NCI-H774 (cell line): ENCODE results near the gene SRRM2.
A peak's percentile ranks its signal among the peaks of the same experiment; 100 is the strongest.
"Not testable (repeated sequence)": the region's sequence is repeated elsewhere in the genome, so short reads cannot be mapped to it uniquely, and the experiment has no call there.

Source experiments
- DNase-seq: peaks from one replicate; lab custom pipeline; 2025; lab: John Stamatoyannopoulos, UW

The SRRM2 gene

DNA sequence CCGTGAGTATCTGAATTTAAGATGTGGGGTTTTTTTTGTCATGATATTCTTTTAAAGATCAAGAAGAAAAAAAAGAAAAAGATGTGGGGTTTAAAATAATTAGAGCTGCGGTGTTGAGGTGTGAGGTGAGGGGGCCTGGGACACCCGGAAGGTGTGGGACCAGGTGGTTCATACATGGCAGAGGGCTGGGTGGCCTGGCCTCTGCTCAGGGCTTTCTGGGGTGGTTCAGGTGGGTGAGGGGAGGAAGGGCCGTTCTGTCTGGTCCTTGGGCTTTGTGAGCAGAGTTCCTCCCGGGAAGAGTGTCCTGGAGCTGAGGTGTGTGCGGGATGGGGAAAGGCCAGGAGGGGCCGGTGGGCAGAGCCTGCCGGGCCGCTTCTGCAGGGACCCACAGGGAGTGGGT, 37.4 kb upstream of the SRRM2 start:
- no peak for DNase-seq

GRCh38 chr16:2715519-2715918, 36.9 kb upstream of the SRRM2 start:
- DNase-seq, result no peak

DNA sequence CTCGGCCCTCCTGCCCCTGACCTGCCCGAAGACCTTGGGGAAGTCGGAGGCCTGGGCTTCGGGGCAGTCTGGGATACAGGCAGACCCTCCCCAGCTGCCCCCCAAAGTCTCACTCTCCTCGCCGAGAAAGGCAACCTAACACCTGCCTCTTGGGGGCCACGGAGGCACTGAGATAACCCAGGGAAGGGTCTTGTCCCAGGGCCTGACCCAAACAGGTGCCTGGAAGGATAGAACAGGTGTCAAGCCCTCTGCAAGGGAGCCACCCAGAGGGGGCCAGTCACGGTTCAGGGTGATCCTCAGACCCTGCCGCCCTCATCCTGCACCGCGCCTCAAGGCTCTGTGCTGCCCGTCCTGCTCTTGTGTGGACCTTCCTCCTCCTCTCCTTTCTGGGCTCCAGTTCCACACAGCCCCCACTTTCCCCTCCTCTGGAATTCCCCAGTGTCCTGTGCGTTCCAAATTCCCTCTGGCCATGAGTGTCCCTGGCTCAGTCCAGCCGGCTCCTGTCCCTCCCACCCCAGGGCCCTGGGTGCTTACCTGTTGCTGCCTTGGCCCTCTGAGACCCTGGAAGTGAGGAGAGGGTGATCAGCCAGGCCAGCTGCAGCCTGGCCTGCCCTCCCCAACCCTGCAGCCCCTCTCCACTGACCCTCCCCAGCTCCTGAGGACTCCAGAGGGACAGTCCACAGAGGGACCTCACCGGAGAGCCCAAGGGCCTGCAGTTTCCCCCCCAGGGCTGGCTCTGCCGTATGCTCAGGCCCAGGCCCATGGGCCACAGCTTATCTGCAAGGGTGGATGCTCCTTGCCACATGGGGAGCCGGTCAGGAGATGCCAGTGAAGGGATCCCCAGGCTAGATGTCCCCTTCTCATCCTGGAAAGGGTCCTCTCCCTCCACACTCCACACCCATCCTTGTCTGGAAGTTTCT, 36.2 kb upstream of the SRRM2 start:
- DNase-seq, result no peak

DNA sequence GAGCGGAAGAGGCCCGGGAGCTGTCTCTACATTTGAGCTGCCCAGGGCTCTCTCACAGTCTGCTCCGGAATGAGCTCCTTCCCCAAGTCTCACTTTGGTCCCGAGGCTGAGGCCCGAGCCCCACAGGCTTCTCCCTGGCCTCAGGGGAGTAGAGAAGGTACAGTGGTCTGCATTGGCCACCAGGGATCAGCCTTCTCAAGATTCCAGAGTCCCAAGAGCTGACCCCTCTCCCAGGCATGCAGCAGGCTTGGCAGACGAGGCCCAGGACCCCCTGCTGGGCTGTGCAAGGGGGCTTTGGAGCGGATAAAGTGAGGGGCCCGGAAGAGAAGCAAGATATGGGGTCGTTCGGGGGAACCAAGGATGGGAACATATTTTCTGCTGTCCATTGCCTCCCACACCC, 35.5 kb upstream of the SRRM2 start:
- DNase-seq, result no peak

DNA sequence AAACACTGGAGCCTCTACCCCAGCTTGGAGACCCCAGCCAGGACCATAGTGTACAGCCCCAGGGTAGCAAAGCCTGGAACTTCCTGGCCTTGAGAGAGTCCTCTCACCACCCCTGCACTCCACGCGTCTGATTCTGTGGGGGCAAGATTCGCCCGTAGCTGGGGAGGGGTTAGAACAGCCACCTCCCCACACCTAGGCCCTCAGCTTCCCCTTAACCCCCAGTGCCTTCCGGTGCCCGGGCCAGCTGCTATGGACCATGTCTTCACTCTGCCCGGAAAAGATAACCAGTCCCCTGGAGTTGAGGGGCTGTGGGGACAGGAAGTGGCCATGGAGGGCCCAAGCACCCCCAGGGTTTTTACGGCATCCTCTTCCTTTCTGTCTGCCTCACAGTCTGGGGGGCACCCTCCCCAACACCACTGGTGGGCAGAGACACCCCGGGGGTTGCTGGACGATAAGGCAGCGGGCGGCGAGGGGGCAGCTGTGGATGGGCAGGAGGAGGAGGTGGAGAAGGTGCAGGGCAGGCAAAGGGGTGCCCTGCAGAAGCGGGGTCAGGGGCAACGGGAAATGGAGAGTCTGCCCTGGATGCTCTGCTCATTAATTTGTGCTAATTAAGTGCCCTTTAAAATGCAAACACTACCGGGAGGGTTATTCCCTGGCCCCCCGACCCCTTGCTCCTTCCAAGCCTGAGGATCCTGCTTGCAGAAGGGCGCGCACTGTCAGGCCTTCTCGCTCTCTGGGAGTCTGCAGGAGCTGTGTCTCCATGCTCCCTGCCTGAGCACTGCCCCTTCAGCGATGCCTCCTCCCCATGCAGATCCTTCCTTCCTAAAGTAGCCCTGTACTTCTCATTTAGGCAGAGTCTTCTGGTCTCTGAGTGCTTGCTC, 34.8 kb upstream of the SRRM2 start:
- no peak for DNase-seq

- no peak for DNase-seq
Observed at GRCh38 chr16:2719328-2720063, 32.9 kb upstream of the SRRM2 start.

- no peak for DNase-seq
Observed at GRCh38 chr16:2720064-2720457, 32.4 kb upstream of the SRRM2 start, which contains the start of gene PRSS27. Gene PRSS27 (minus strand): TSS chr16:2720224. CDS start chr16:2720160, 64 bp downstream.

DNA sequence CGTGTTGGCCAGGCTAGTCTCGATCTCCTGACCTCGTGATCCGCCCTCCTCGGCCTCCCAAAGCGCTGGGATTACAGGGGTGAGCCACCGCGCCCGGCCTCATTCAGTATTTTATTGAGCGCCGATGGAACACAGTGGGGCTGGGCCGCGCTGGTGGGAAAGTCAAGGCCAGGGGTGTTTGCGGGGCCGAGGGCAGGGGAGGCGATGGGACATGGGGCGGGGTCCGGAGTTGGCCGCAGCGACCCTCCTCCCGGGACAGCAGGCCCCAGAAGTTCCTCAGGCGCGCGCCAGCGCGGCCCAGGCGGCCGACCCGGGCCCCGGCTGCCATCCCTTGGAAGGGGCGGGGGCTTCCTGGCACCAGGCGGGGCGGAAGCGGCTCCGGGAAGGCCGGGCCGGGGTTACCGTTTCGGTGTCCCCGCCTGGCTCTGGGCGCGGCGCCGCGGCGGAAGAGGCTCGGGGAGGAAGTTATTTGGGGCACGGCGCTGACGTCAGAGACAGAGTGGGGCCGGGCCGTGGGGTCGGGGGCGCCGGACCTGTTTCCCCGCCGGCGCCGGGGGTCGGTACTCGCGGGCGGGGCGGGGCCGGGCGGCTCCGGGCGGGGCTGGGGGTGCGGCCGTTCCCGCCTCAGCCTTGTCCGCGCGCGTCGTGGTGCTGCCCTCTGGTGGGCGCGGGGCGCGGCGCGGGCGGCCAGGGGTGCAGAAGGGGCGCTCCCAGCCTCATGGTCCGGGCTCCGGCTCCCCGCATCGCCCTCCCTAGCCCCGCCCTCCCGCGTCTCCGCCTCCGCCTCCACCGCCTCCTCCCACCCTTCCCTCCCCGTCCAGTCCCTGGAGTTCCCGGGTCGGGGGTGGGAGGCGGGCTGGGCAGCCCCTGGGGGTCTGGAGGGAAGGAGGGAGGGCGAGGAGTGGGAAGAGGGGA, 31.5 kb upstream of the SRRM2 start:
- peak; percentile 65 for DNase-seq

DNA sequence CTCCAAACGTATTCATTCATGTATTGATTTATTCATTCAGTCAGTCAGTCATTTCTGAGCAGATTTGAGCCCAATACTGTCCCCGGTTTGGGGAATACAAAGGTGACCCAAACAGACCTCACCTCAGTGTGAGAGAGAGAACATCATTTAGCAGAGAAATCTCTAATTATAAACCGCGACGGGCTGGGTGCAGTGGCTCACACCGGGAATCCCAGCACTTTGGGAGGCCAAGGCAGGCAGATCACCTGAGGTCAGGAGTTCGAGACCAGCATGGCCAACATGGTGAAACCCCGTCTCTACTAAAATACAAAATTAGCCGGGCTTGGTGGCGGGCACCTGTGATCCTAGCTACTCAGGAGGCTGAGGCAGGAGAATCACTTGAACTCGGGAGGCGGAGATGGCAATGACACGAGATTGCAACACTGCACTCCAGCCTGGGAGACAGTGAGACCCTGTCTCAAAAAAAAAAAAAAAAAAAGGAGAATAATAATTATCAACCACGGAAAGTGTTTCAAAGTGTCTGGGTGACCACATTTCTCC, 30.7 kb upstream of the SRRM2 start:
- DNase-seq, result not testable (repeated sequence)

DNA sequence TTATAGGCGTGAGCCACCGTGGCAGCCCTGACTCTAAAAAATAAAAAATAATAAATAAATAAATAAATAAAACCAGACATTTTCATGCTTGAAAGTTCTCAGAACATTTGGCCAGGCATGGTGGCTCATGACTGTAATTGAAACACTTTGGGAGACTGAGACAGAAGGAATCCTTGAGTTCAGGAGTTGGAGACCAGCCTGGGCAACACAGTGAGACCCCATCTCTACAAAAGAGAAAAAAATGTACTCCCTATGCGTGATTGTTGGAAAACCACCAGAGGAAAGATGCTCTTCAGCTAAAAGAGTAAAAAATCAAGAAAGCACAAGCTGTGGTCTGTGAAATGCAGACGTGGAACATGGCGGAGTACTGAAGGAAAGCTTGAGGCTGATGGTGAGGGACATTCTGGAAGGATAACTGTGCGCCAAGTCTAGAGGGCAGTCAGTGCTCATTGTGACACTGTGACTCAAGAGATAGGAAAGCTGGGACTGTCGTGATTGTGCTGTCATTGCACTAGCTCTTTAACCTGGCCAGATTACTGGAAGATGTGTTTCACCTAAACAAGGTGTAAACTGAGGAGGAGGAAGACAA, 28.3 kb upstream of the SRRM2 start:
- DNase-seq, result no peak

DNA sequence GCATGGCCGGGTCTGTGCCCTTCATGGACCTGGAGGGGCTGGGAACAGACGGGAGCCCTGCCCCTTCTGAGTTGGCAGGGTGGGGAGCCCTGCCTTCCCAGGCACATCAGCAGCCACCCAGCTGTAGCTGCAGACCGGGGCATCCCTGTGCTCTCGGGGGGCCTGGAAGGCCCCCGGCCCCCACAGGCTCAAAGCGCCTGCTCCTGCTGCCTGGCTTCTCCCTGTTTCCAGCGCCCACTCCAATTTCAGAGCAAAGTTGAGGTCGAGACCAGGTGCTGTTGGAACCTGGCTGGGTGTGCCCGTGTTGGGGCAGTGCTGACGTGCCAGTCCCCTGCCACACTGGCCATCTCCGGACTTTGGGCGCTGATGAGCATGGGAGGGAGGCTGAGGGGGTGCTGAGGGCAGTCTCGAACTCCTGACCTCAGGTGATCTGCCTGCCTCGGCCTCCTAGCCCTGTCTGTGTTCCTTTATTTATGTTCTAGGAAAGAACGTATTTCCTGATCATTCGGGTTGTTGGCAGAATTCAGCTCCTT, 27.6 kb upstream of the SRRM2 start:
- no peak for DNase-seq

DNA sequence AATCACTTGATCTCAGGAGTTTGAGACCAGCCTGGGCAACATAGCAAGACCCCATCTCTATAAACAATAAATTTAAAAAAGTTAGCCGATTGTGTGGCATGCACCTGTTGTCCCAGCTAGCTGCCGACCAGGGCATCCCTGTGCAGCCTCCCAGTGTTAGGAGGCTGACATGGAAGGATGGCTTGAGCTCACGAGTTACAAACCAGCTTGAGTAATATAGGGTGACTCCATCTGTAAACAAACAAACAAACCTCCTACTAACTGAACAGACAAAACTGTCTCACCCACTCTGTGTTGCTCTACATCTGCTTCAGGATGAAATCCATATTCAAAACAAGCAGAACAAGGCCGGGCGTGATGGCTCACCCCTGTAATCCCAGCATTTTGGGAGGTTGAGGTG, 25.5 kb upstream of the SRRM2 start:
- DNase-seq, result no peak

- no peak for DNase-seq
Observed at GRCh38 chr16:2728034-2728433, 24.4 kb upstream of the SRRM2 start.

- DNase-seq, result no peak
Observed at GRCh38 chr16:2734844-2735515, 17.5 kb upstream of the SRRM2 start.

- no peak for DNase-seq
Observed at GRCh38 chr16:2736476-2737237, 15.8 kb upstream of the SRRM2 start.

GRCh38 chr16:2737238-2737605, 15.2 kb upstream of the SRRM2 start:
- no peak for DNase-seq

- no peak for DNase-seq
Observed at GRCh38 chr16:2737895-2738418, 14.5 kb upstream of the SRRM2 start.

DNA sequence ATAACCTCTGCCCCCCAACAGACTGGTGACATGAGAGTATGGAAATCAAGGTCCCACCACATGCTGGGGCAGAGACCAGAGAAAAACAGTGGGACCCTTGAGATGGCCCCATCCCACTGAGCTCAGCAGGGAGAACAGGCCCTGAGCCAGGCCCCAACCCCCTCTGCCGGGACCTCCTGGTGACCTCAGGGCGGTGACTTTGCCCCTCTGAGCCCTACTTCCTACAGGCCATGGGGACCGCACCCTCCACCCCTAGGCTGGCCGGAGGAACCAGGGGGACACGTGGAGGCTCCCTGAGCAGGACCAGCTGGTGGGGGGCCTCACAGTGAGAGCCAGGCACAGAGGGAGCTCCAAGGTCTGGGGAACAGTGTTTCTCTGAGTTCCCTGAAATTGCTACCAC, 13.8 kb upstream of the SRRM2 start:
- DNase-seq, result no peak
